Measurements from ENCODE around the gene UBASH3B. TPM values are rescaled to one million over a fixed set of nuclear protein-coding genes. Genes with fewer than 3 reads are reported as not detected.

The UBASH3B gene
- total RNA-seq, 4 donors from 2014 or later, result 4.2 to 41.2 (median 24.4) TPM

DNA sequence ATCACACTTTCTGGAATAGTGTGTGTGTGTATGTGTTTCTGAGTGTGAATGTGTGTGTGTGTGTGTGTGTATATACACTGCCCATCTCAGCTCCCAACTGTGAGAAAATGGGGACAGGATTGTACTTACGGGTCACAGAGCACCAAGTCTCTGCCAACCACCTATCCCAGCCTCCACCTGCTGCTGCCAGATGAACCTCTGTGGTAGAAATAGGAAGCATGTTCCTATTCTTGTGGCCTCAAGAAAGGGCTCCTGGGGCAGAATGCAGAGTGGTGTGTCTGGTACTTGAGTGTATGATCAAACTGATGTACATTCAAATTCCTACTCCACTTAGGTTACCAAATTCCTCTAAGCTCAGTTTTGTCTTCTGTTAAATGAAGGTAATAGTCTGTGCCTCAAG, 14.6 kb downstream of the UBASH3B start:
- H3K27ac ChIP-seq, result no peak overlapping the region
- no peaks in the 10 kb centered on the region for H3K36me3 ChIP-seq
- H3K27me3 ChIP-seq, result no peaks in the 10 kb centered on the region
- TF ChIP-seq POLR2AphosphoS5 (IDR thresholded peaks at IDR 0.05), result no peak
- TF ChIP-seq POLR2A (IDR thresholded peaks at IDR 0.05), result no peak
- WGBS, result 78% methylated on average over 1 of the region's 1 CpG
- H3K4me1 ChIP-seq, result no peaks in the 10 kb centered on the region
- H3K9me3 ChIP-seq, result no peaks in the 10 kb centered on the region
- DNase-seq (ENCODE audit: low spot score in 2 of 2), result no peak
- no peak overlapping the region for H3K4me3 ChIP-seq

DNA sequence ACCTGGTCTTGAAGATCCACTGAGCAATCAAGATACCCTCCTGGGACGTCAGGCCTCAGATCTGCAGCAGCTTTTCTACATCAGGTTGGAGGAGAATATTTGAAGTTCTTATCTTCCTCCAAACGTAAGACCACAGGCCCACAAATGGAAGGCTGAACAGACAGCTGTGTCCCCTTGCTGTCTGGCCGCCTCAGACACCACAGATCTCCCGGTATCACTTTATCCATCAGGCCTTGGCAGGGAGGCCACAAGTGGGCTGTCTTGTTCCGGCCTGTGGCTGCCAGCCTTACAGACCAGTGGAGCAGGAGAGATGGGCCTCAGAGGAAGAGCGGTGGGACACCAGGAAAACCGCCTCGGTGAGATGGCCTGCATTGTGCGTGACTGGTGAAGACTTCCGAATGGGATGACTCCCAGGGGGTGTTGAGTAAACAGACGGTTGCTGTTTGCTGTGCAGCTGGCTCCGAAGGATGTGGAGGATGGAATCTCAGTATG, 15.9 kb downstream of the UBASH3B start:
- no peak for TF ChIP-seq EP300 (IDR thresholded peaks at IDR 0.05)
- WGBS, result 73% methylated on average over 12 of the region's 12 CpGs
- no peaks in the 10 kb centered on the region for H3K36me3 ChIP-seq
- no peak for DNase-seq (ENCODE audit: low spot score in 2 of 2)
- no peak overlapping the region for H3K4me3 ChIP-seq
- no peak overlapping the region for H3K27ac ChIP-seq
- H3K9me3 ChIP-seq, result no peaks in the 10 kb centered on the region
- H3K27me3 ChIP-seq, result no peaks in the 10 kb centered on the region
- H3K4me1 ChIP-seq, result no peaks in the 10 kb centered on the region

DNA sequence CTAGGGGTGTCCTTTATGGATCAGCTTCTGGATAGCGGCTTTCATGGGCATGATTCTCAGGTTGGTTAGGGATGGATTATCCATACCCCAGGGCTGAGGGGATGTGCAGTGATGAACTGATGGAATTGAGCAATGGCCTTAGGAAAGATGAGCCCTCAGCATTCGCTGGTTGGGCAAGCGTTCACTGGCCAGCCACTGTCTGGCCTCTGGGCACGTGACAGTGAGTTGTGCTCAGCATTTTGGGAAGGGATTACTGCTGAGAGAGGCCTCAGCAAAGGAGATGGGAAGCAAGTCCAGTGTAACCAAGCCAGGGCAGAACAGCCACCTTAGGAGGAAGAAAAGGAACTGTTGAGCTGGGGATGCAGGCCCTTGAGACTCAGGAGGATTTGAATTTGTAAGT, 17.4 kb downstream of the UBASH3B start:
- H3K27me3 ChIP-seq, result no peaks in the 10 kb centered on the region
- no peaks in the 10 kb centered on the region for H3K9me3 ChIP-seq
- no peak for DNase-seq (ENCODE audit: low spot score in 2 of 2)
- no peak for TF ChIP-seq POLR2AphosphoS5 (IDR thresholded peaks at IDR 0.05)
- TF ChIP-seq, protein P1, sequence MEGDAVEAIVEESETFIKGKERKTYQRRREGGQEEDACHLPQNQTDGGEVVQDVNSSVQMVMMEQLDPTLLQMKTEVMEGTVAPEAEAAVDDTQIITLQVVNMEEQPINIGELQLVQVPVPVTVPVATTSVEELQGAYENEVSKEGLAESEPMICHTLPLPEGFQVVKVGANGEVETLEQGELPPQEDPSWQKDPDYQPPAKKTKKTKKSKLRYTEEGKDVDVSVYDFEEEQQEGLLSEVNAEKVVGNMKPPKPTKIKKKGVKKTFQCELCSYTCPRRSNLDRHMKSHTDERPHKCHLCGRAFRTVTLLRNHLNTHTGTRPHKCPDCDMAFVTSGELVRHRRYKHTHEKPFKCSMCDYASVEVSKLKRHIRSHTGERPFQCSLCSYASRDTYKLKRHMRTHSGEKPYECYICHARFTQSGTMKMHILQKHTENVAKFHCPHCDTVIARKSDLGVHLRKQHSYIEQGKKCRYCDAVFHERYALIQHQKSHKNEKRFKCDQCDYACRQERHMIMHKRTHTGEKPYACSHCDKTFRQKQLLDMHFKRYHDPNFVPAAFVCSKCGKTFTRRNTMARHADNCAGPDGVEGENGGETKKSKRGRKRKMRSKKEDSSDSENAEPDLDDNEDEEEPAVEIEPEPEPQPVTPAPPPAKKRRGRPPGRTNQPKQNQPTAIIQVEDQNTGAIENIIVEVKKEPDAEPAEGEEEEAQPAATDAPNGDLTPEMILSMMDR (IDR thresholded peaks at IDR 0.05), result no peak
- no peak overlapping the region for H3K4me3 ChIP-seq
- 100% methylated on average over 3 of the region's 4 CpGs for WGBS
- H3K27ac ChIP-seq, result no peak overlapping the region
- H3K4me1 ChIP-seq, result no peaks in the 10 kb centered on the region
- H3K36me3 ChIP-seq, result no peaks in the 10 kb centered on the region

DNA sequence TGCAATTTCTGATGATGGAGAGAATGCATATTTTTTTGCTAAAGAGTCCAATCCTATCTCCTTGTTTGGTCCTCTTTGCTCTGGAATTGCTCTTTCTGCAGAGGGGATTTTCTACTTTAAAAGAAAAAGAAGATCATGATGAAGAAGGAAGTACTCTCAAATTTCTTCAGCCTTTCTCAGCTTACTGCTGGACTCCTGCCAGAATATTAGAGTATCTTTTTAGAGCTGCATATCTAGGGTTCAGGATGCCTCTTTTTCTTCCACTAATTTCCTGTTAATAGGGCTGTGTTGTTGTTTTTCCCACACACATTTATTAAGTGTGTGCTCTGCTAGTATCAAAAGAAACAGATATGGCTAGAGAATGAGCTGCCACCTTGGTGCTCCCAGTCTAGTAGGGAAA, 18.2 kb downstream of the UBASH3B start:
- no peaks in the 10 kb centered on the region for H3K27me3 ChIP-seq
- no peak overlapping the region for H3K4me3 ChIP-seq
- no peaks in the 10 kb centered on the region for H3K4me1 ChIP-seq
- H3K36me3 ChIP-seq, result no peaks in the 10 kb centered on the region
- H3K27ac ChIP-seq, result no peak overlapping the region
- TF ChIP-seq, protein P1 (IDR thresholded peaks at IDR 0.05), result no peak
- TF ChIP-seq POLR2A (IDR thresholded peaks at IDR 0.05), result no peak
- TF ChIP-seq EP300 (IDR thresholded peaks at IDR 0.05), result no peak
- no peak for TF ChIP-seq POLR2AphosphoS5 (IDR thresholded peaks at IDR 0.05)
- no peaks in the 10 kb centered on the region for H3K9me3 ChIP-seq
- no peak for DNase-seq (ENCODE audit: low spot score in 2 of 2)

DNA sequence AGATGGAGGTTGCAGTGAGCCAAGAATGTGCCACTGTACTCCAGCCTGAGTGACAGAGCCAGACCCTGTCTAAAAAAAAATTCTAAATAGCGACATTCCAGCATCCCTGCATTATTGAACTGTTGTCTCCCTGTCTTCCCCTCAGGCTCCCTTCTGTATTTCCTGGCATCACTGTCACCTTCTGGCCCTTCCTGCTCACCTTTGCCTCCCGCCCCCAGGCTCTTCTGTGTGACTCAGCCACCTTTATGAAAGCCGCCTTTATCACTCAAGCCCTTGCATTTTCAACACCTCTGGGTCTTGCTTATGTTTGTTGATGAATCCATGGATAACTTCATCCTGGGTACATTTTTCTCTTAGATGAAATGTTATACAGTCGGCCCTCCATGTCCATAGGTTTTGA, 21.1 kb downstream of the UBASH3B start:
- H3K36me3 ChIP-seq, result no peaks in the 10 kb centered on the region
- no peaks in the 10 kb centered on the region for H3K27me3 ChIP-seq
- no peaks in the 10 kb centered on the region for H3K9me3 ChIP-seq
- TF ChIP-seq EP300 (IDR thresholded peaks at IDR 0.05), result no peak
- TF ChIP-seq, protein P1 (IDR thresholded peaks at IDR 0.05), result no peak
- TF ChIP-seq POLR2AphosphoS5 (IDR thresholded peaks at IDR 0.05), result no peak
- no peak for TF ChIP-seq POLR2A (IDR thresholded peaks at IDR 0.05)
- H3K4me1 ChIP-seq, result no peaks in the 10 kb centered on the region
- 80% methylated on average over 4 of the region's 4 CpGs for WGBS
- H3K27ac ChIP-seq, result no peak overlapping the region
- no peak overlapping the region for H3K4me3 ChIP-seq
- no peak for DNase-seq (ENCODE audit: low spot score in 2 of 2)

DNA sequence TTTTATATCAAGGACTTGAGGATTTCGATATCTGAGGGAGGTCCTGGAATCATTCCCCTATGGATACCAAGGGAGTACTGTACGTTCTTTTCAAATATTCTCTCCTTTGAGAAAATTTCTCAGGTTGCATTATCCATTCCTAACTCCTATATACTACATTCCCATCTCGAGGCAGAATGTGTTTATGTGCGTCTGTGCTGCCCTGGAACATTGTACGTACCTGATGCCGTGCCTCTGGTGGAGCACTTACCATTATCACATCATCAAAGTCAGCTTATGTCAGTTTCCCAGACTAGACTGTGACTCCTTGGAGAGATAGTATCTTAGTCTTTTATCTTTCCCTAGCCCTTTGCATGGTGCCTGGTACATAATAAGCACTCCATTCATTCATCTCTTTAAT, 21.7 kb downstream of the UBASH3B start:
- H3K27me3 ChIP-seq, result no peaks in the 10 kb centered on the region
- WGBS, result 87% methylated on average over 6 of the region's 6 CpGs
- TF ChIP-seq POLR2AphosphoS5 (IDR thresholded peaks at IDR 0.05), result no peak
- TF ChIP-seq POLR2A (IDR thresholded peaks at IDR 0.05), result no peak
- TF ChIP-seq, protein P1 (IDR thresholded peaks at IDR 0.05), result no peak
- no peak for TF ChIP-seq EP300 (IDR thresholded peaks at IDR 0.05)

More for the DNA sequence above, 21.7 kb downstream of the UBASH3B start:
- Histone ChIP-seq H3K4me1 (no peaks in the 10 kb centered on the region), H3K27ac (no peak overlapping the region), H3K9me3 (no peaks in the 10 kb centered on the region), H3K36me3 (no peaks in the 10 kb centered on the region), H3K4me3 (no peak overlapping the region)
- DNase-seq (ENCODE audit: low spot score in 2 of 2), result no peak

All from suprapubic skin (tissue), 4 donors.